ENCODE measurements around the gene ZNF140. TPM values are rescaled to one million over a fixed set of nuclear protein-coding genes. Genes with fewer than 3 reads are reported as not detected.

The ZNF140 gene
- total RNA-seq, 1 donor from 2014 or later = 15.0 TPM

GRCh38 chr12:133108150-133108549, 27.4 kb downstream of the ZNF140 start:
- Histone ChIP-seq H3K36me3 (peaks cover 27% of the 10 kb centered on the region), H3K27ac (no peak overlapping the region), H3K27me3 (ENCODE audit: low read depth) (no peaks in the 10 kb centered on the region), H3K4me1 (no peaks in the 10 kb centered on the region), H3K9me3 (peaks cover 100% of the 10 kb centered on the region), H3K4me3 (no peak overlapping the region)
- TF ChIP-seq CTCF (IDR thresholded peaks at IDR 0.05) = no peak
- intact Hi-C loops (cut with DNase I) = no loop called here
- no peak for ATAC-seq
- DNase-seq = no peak

GRCh38 chr12:133120385-133121191, 39.9 kb downstream of the ZNF140 start:
- Histone ChIP-seq H3K4me1 (no peaks in the 10 kb centered on the region), H3K9me3 (peaks cover 100% of the 10 kb centered on the region), H3K36me3 (peaks cover 5% of the 10 kb centered on the region), H3K4me3 (no peak overlapping the region), H3K27me3 (ENCODE audit: low read depth) (no peaks in the 10 kb centered on the region), H3K27ac (no peak overlapping the region)
- no peak for TF ChIP-seq CTCF (IDR thresholded peaks at IDR 0.05)
- DNase-seq (no peak), ATAC-seq (no peak)
- intact Hi-C loops (cut with DNase I) = no loop called here

GRCh38 chr12:133124674-133125073, 44.0 kb downstream of the ZNF140 start:
- H3K9me3 ChIP-seq = peaks cover 92% of the 10 kb centered on the region
- ATAC-seq = no peak
- no peak for DNase-seq
- peaks cover 5% of the 10 kb centered on the region for H3K36me3 ChIP-seq
- H3K4me1 ChIP-seq = peaks cover 8% of the 10 kb centered on the region
- no peak overlapping the region for H3K27ac ChIP-seq
- TF ChIP-seq CTCF (IDR thresholded peaks at IDR 0.05) = no peak
- H3K4me3 ChIP-seq = no peak overlapping the region
- no peaks in the 10 kb centered on the region for H3K27me3 ChIP-seq (ENCODE audit: low read depth)
- intact Hi-C loops (cut with DNase I) = no loop called here

GRCh38 chr12:133129368-133130037, 48.8 kb downstream of the ZNF140 start:
- peak overlapping the region; percentile 97 for H3K27ac ChIP-seq
- no peak for DNase-seq
- peak overlapping the region; percentile 87 for H3K4me3 ChIP-seq
- H3K27me3 ChIP-seq (ENCODE audit: low read depth) = no peaks in the 10 kb centered on the region
- no peak for TF ChIP-seq CTCF (IDR thresholded peaks at IDR 0.05)
- intact Hi-C loops (cut with DNase I) = no loop called here
- peaks cover 66% of the 10 kb centered on the region for H3K9me3 ChIP-seq
- peak in 1 of 2 donors; percentile 48 for ATAC-seq
- H3K4me1 ChIP-seq = peaks cover 16% of the 10 kb centered on the region
- no peaks in the 10 kb centered on the region for H3K36me3 ChIP-seq

GRCh38 chr12:133130038-133130807, 49.5 kb downstream of the ZNF140 start, which contains the start of the genes ZNF10 and ZNF891:
Gene ZNF10, plus strand, starts transcription at chr12:133130627. Its CDS starts 13,866 bp downstream, at chr12:133144493.
Gene ZNF891, minus strand, starts transcription at chr12:133130274. Its CDS starts 8,356 bp downstream, at chr12:133121918.
- Histone ChIP-seq H3K27me3 (ENCODE audit: low read depth) (no peaks in the 10 kb centered on the region), H3K4me1 (peaks cover 16% of the 10 kb centered on the region), H3K9me3 (peaks cover 66% of the 10 kb centered on the region), H3K27ac (peak within 1 kb of the TSS; percentile 97), H3K4me3 (peak within 1 kb of the TSS; percentile 87), H3K36me3 (peaks cover 4% of the 10 kb centered on the region)
- TF ChIP-seq CTCF (IDR thresholded peaks at IDR 0.05) = no peak
- intact Hi-C loops (cut with DNase I) = no loop called here
- DNase-seq (peak; percentile 97), ATAC-seq (peak; percentile 99 to 100)
